ENCODE data around the gene DET1.

- TF ChIP-seq CTCF (IDR thresholded peaks at IDR 0.05) (peak; percentile 33 to 64 (median 52)), POLR2A (IDR thresholded peaks at IDR 0.05) (no peak)
Observed at GRCh38 chr15:88476635-88477060, 69.8 kb downstream of the DET1 start.

Measured in heart left ventricle (tissue), 13 donors.